ENCODE measurements around the gene DAPK2. TPM values are rescaled to one million over a fixed set of nuclear protein-coding genes. Genes with fewer than 3 reads are reported as not detected.

Gene DAPK2
- total and polyA plus RNA-seq, 7 donors = 3.7 to 65.6 (median 44.3) TPM

DNA sequence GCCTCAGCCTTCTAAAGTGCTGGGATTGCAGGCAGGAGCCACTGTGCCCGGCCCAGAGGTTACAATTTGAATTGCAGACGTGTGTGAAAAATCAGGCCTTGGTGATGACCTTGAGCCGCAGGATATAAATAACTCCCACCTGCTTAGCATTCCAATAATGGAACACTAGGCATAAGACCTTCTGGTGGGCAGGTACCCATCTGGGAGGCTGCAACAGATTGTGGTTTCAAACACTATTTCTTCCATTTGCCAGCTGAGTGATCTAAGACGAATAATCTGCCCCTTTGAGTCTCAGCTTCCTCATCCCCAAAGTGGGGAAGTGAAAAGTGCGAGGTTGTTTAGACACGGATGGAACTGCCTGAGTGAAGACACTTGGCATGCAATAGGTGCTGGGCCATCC lies 164.9 kb downstream of the DAPK2 start:
- Histone ChIP-seq H3K27ac (peak overlapping the region; percentile 50), H3K4me3 (no peak overlapping the region), H3K27me3 (ENCODE audit: insufficient read depth in 3 of 3, low read length in 2 of 3) (no peaks in the 10 kb centered on the region), H3K36me3 (ENCODE audit: insufficient read depth in 1 of 2, low read depth in 1 of 2) (no peaks in the 10 kb centered on the region), H3K4me1 (peaks cover 27% of the 10 kb centered on the region), H3K9me3 (no peaks in the 10 kb centered on the region)
- no peak for TF ChIP-seq CTCF (IDR thresholded peaks at IDR 0.05)
- 25 to 39% (median 28%) methylated on average over 6 of the region's 6 CpGs for WGBS, 3 donors
- intact Hi-C loops (cut with DNase I) = no loop called here
- ATAC-seq (peak in 3 of 4 donors; percentile 31 to 51 (median 35)), DNase-seq (no peak)

- whole genome bisulfite sequencing, 3 donors = 44 to 57% (median 48%) methylated on average over 5 of the region's 5 CpGs
- Histone ChIP-seq H3K27me3 (ENCODE audit: insufficient read depth in 3 of 3, low read length in 2 of 3) (no peaks in the 10 kb centered on the region), H3K9me3 (no peaks in the 10 kb centered on the region), H3K27ac (peak overlapping the region; percentile 50), H3K4me3 (no peak overlapping the region), H3K4me1 (peaks cover 27% of the 10 kb centered on the region), H3K36me3 (ENCODE audit: insufficient read depth in 1 of 2, low read depth in 1 of 2) (no peaks in the 10 kb centered on the region)
- ATAC-seq (no peak), DNase-seq (no peak)
- intact Hi-C loops (cut with DNase I) = no loop called here
- TF ChIP-seq CTCF (IDR thresholded peaks at IDR 0.05) = no peak
These were observed 165.5 kb downstream of the DAPK2 start for GRCh38 chr15:63880744-63881143.

DNA sequence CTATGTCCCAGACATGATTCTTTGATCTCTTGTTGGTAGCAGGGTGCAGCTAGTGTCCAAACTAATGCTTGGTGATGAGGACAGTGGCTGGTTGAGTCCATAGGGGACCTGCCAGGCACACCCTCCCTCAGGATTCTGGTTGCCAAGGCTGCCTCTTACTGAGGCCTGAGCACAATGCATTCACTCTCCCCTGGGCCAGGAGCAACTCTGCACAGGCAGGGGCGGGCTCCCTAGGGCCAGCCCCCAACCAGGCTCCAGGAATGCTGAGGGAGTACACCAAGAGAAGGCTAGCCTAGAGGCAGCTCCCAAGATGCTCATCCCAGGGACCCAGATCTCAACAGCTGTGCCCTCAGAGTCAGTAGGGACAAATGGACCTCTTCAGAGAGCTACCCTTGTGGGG lies 166.3 kb downstream of the DAPK2 start:
- no peak overlapping the region for H3K27ac ChIP-seq
- no peak for ATAC-seq
- no peaks in the 10 kb centered on the region for H3K9me3 ChIP-seq
- no peak overlapping the region for H3K4me3 ChIP-seq
- no peaks in the 10 kb centered on the region for H3K27me3 ChIP-seq (ENCODE audit: insufficient read depth in 3 of 3, low read length in 2 of 3)
- intact Hi-C loops (cut with DNase I) = no loop called here
- H3K4me1 ChIP-seq = peaks cover 25% of the 10 kb centered on the region
- no peak for TF ChIP-seq CTCF (IDR thresholded peaks at IDR 0.05)
- H3K36me3 ChIP-seq (ENCODE audit: insufficient read depth in 1 of 2, low read depth in 1 of 2) = no peaks in the 10 kb centered on the region
- DNase-seq = no peak
- 94 to 100% (median 96%) methylated on average over 1 of the region's 1 CpG for WGBS, 3 donors

DNA sequence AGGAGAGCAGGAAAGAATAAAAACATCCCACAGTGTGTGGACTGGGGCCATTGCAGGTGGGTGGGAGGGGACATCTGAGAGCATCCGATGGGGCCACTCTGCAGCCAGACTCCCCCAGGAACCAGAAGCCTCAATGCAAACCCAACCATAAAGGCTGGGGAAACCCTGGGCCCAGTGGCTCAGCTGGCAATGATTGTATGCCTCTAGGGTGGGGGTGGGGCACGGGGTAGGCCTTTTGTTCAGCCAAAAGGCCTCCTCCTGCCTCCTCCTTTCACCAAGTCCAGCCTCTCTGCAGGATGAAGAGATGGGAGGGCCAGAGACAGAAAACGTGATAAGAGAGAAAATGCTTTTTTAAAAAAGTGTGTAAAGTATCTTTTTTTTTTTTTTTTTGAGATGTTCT lies 167.1 kb downstream of the DAPK2 start:
- intact Hi-C loops (cut with DNase I) = no loop called here
- Histone ChIP-seq H3K9me3 (no peaks in the 10 kb centered on the region), H3K27ac (no peak overlapping the region), H3K36me3 (ENCODE audit: insufficient read depth in 1 of 2, low read depth in 1 of 2) (no peaks in the 10 kb centered on the region), H3K4me1 (peaks cover 18% of the 10 kb centered on the region), H3K4me3 (no peak overlapping the region), H3K27me3 (ENCODE audit: insufficient read depth in 3 of 3, low read length in 2 of 3) (no peaks in the 10 kb centered on the region)
- WGBS, 3 donors = 52 to 81% (median 57%) methylated on average over 3 of the region's 3 CpGs
- no peak for TF ChIP-seq CTCF (IDR thresholded peaks at IDR 0.05)
- no peak for DNase-seq
- ATAC-seq = no peak

DNA sequence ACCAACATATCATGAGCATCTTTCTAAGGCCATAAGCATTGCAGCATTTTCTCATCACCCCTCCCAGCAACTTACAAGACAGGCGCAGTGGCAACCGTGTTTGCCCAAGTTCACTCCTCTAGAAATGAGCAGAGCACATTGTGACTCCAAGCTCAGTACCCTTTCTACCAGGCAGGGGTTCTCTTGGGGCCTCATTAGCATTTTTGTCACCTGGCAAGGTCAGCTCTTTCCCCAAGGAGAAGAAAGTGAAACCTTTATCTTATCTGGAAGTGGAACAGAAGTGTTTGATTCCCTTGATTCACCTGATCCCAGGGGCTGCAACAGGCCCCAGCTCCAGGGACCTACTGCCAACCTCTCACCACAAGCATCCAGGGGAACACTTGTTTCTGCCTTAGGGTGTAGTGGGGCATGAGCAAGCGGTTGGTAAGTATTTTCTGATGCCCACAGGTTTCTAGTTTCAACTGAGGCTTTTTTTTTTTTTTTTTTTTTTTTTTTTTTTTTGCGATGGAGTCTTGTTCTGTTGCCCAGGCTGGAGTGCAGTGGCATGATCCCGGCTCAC lies 168.5 kb downstream of the DAPK2 start:
- no peak for DNase-seq

More for the DNA sequence above, 168.5 kb downstream of the DAPK2 start:
- H3K9me3 ChIP-seq = no peaks in the 10 kb centered on the region
- H3K27me3 ChIP-seq (ENCODE audit: insufficient read depth in 3 of 3, low read length in 2 of 3) = no peaks in the 10 kb centered on the region
- 59 to 89% (median 69%) methylated on average over 4 to 5 of the region's 5 CpGs for WGBS, 3 donors
- intact Hi-C loops (cut with DNase I) = no loop called here
- no peak overlapping the region for H3K4me3 ChIP-seq
- TF ChIP-seq CTCF (IDR thresholded peaks at IDR 0.05) = no peak
- no peak for ATAC-seq
- peaks cover 17% of the 10 kb centered on the region for H3K4me1 ChIP-seq
- H3K36me3 ChIP-seq (ENCODE audit: insufficient read depth in 1 of 2, low read depth in 1 of 2) = no peaks in the 10 kb centered on the region
- H3K27ac ChIP-seq = no peak overlapping the region
